Measurements from ENCODE around the gene ANKRD13D. TPM values are rescaled to one million over a fixed set of nuclear protein-coding genes. Genes with fewer than 3 reads are reported as not detected.

Gene ANKRD13D
- total and polyA plus RNA-seq, 9 donors = 5.6 to 60.9 (median 41.3) TPM

GRCh38 chr11:67320691-67321090, 31.6 kb downstream of the ANKRD13D start:
- intact Hi-C loops (cut with DNase I) = loop anchor here in 1 of 4 donors (10.0 kb wide), 1 partner anchor 256 kb away; no protein-coding TSS in a partner anchor
- peaks cover 2% of the 10 kb centered on the region for H3K4me1 ChIP-seq (ENCODE audit: insufficient read depth)
- H3K9me3 ChIP-seq = no peaks in the 10 kb centered on the region
- no peaks in the 10 kb centered on the region for H3K27me3 ChIP-seq
- DNase-seq = no peak
- TF ChIP-seq CTCF (IDR thresholded peaks at IDR 0.05) (no peak), POLR2A (IDR thresholded peaks at IDR 0.05) (no peak), EP300 (IDR thresholded peaks at IDR 0.05) (no peak)
- no peak overlapping the region for H3K4me3 ChIP-seq
- WGBS, 3 donors = 89 to 96% (median 93%) methylated on average over 2 of the region's 2 CpGs
- no peak overlapping the region for H3K27ac ChIP-seq
- no peaks in the 10 kb centered on the region for H3K36me3 ChIP-seq

- Histone ChIP-seq H3K9me3 (no peaks in the 10 kb centered on the region), H3K4me1 (ENCODE audit: insufficient read depth) (peaks cover 2% of the 10 kb centered on the region), H3K36me3 (no peaks in the 10 kb centered on the region), H3K27me3 (no peaks in the 10 kb centered on the region), H3K27ac (no peak overlapping the region), H3K4me3 (no peak overlapping the region)
- TF ChIP-seq CTCF (IDR thresholded peaks at IDR 0.05) (no peak), POLR2A (IDR thresholded peaks at IDR 0.05) (no peak), EP300 (IDR thresholded peaks at IDR 0.05) (no peak)
- 88 to 92% (median 91%) methylated on average over 6 of the region's 6 CpGs for WGBS, 3 donors
- DNase-seq = no peak
- intact Hi-C loops (cut with DNase I) = loop anchor here in 1 of 4 donors (10.0 kb wide), 1 partner anchor 257 kb away; no protein-coding TSS in a partner anchor
These were observed 32.3 kb downstream of the ANKRD13D start for GRCh38 chr11:67321313-67321871.

- DNase-seq = no peak
- TF ChIP-seq POLR2A (IDR thresholded peaks at IDR 0.05) (no peak), CTCF (IDR thresholded peaks at IDR 0.05) (no peak), EP300 (IDR thresholded peaks at IDR 0.05) (no peak)
- WGBS, 3 donors = 96 to 98% (median 97%) methylated on average over 3 of the region's 3 CpGs
- no peaks in the 10 kb centered on the region for H3K9me3 ChIP-seq
- intact Hi-C loops (cut with DNase I) = loop anchor here in 1 of 4 donors (10.0 kb wide), 1 partner anchor 257 kb away; no protein-coding TSS in a partner anchor
- no peak overlapping the region for H3K27ac ChIP-seq
- H3K36me3 ChIP-seq = no peaks in the 10 kb centered on the region
- no peak overlapping the region for H3K4me3 ChIP-seq
- no peaks in the 10 kb centered on the region for H3K27me3 ChIP-seq
- H3K4me1 ChIP-seq (ENCODE audit: insufficient read depth) = peaks cover 2% of the 10 kb centered on the region
These were observed 32.9 kb downstream of the ANKRD13D start for GRCh38 chr11:67322049-67322448.

GRCh38 chr11:67323526-67323925, 34.4 kb downstream of the ANKRD13D start:
- WGBS, 3 donors = 89 to 95% (median 89%) methylated on average over 7 of the region's 7 CpGs
- Histone ChIP-seq H3K36me3 (no peaks in the 10 kb centered on the region), H3K9me3 (no peaks in the 10 kb centered on the region), H3K27me3 (no peaks in the 10 kb centered on the region), H3K4me1 (ENCODE audit: insufficient read depth) (peaks cover 2% of the 10 kb centered on the region), H3K27ac (no peak overlapping the region), H3K4me3 (no peak overlapping the region)
- DNase-seq = no peak
- intact Hi-C loops (cut with DNase I) = loop anchor here in 1 of 4 donors (10.0 kb wide), 1 partner anchor 259 kb away; no protein-coding TSS in a partner anchor
- no peak for TF ChIP-seq EP300 (IDR thresholded peaks at IDR 0.05)
- no peak for TF ChIP-seq CTCF (IDR thresholded peaks at IDR 0.05)
- TF ChIP-seq POLR2A (IDR thresholded peaks at IDR 0.05) = no peak
